ENCODE results near the gene NELFE. TPM values are rescaled to one million over a fixed set of nuclear protein-coding genes. Genes with fewer than 3 reads are reported as not detected.

The NELFE gene
- total RNA-seq, 6 experiments from 2014 or later: 9.3 to 33.8 (median 18.3) TPM

- Histone ChIP-seq H3K4me3 (peak overlapping the region; percentile 56 to 88 (median 78)), H3K9me3 (no peaks in the 10 kb centered on the region), H3K36me3 (peaks cover 0 to 19% (median 4%) of the 10 kb centered on the region in 4 donors), H3K4me1 (peaks cover 0 to 29% (median 7%) of the 10 kb centered on the region in 4 donors), H3K27me3 (no peaks in the 10 kb centered on the region), H3K27ac (peak overlapping the region; percentile 88 to 94 (median 90))
- no peak for TF ChIP-seq CTCF (IDR thresholded peaks at IDR 0.05)
- no peak for TF ChIP-seq POLR2A (IDR thresholded peaks at IDR 0.05)
- 8% methylated on average over 9 of the region's 19 CpGs for WGBS (ENCODE audit: insufficient coverage, low coverage, low lambda C conversion rate, missing lambda C conversion rate)
- intact Hi-C loops (cut with DNase I): no loop called here
- no peak for DNase-seq
- ATAC-seq: no peak
Observed at GRCh38 chr6:31972709-31973350, 14.1 kb upstream of the NELFE start.

GRCh38 chr6:31971993-31972708, 13.4 kb upstream of the NELFE start, which contains the start of gene DXO:
TSS of gene DXO (minus strand) at chr6:31972138. CDS start at chr6:31971675, 463 bp downstream.
- WGBS (ENCODE audit: insufficient coverage, low coverage, low lambda C conversion rate, missing lambda C conversion rate): 0% methylated on average over 21 of the region's 62 CpGs
- no peaks in the 10 kb centered on the region for H3K9me3 ChIP-seq
- H3K36me3 ChIP-seq: peaks cover 0 to 26% (median 7%) of the 10 kb centered on the region in 4 donors
- intact Hi-C loops (cut with DNase I): no loop called here
- ATAC-seq: peak; percentile 73 to 91 (median 88)
- peak; percentile 93 to 96 (median 95) for DNase-seq
- H3K4me1 ChIP-seq: peaks cover 0 to 23% (median 7%) of the 10 kb centered on the region in 4 donors
- H3K27me3 ChIP-seq: no peaks in the 10 kb centered on the region
- peak within 1 kb of the TSS; percentile 56 to 88 (median 78) for H3K4me3 ChIP-seq
- TF ChIP-seq CTCF (IDR thresholded peaks at IDR 0.05) (no peak), POLR2A (IDR thresholded peaks at IDR 0.05) (peak; percentile 51)
- H3K27ac ChIP-seq: peak within 1 kb of the TSS; percentile 88 to 94 (median 90)

- no peak for TF ChIP-seq CTCF (IDR thresholded peaks at IDR 0.05)
- no peak for TF ChIP-seq POLR2A (IDR thresholded peaks at IDR 0.05)
- Histone ChIP-seq H3K4me3 (peak overlapping the region; percentile 56 to 88 (median 78)), H3K9me3 (no peaks in the 10 kb centered on the region), H3K4me1 (peaks cover 0 to 23% (median 7%) of the 10 kb centered on the region in 4 donors), H3K36me3 (peaks cover 3 to 33% (median 9%) of the 10 kb centered on the region in 4 donors), H3K27ac (peak overlapping the region; percentile 88 to 94 (median 90)), H3K27me3 (no peaks in the 10 kb centered on the region)
- peak in 2 of 4 donors; percentile 2 to 22 for ATAC-seq
- DNase-seq: no peak
- intact Hi-C loops (cut with DNase I): no loop called here
- WGBS (ENCODE audit: insufficient coverage, low coverage, low lambda C conversion rate, missing lambda C conversion rate): 6% methylated on average over 24 of the region's 29 CpGs
Observed at GRCh38 chr6:31971279-31971992, 12.7 kb upstream of the NELFE start.

DNA sequence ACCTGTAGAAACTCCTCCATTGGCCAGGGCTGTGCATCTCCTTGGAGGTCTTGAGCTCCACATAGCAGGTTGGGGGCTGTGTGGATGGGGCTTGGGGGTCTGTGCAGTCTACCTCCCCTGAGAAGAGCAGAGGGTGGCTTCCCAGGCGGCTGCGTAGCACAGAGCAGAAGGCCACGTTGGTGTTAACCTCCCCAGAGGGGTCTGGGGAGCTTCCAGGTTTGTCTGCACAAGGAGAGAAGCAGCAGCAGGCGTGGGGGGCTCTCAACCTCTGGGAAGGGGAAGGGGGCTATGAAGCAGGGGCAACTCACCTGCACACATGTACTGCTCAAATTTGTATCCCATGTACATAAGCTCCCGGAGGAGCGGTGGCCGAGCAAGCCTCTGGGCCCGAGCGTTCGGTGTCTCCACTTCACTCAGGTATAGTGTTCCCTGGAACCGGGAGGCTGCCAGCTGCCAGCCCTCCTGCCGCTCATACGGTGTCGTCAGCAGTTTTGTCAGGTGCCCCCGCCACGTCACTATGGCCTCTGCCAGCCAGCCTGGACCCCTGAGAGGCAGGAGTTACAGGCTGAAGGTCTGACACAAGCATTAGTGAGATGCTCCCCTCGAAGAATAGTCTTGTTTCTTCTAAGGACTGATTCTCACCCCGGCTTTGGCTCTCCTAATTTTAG, 12.0 kb upstream of the NELFE start:
- peaks cover 0 to 28% (median 9%) of the 10 kb centered on the region in 4 donors for H3K4me1 ChIP-seq
- ATAC-seq (peak; percentile 2 to 24 (median 12)), DNase-seq (peak in 2 of 3 donors; percentile 62 to 69)
- peak overlapping the region; percentile 56 to 88 (median 78) for H3K4me3 ChIP-seq
- intact Hi-C loops (cut with DNase I): no loop called here
- no peaks in the 10 kb centered on the region for H3K9me3 ChIP-seq
- no peaks in the 10 kb centered on the region for H3K27me3 ChIP-seq
- H3K27ac ChIP-seq: peak overlapping the region; percentile 88 to 94 (median 90)
- TF ChIP-seq CTCF (IDR thresholded peaks at IDR 0.05): no peak
- peak; percentile 32 for TF ChIP-seq POLR2A (IDR thresholded peaks at IDR 0.05)
- peaks cover 10 to 40% (median 15%) of the 10 kb centered on the region in 4 donors for H3K36me3 ChIP-seq
- 27% methylated on average over 12 of the region's 18 CpGs for WGBS (ENCODE audit: insufficient coverage, low coverage, low lambda C conversion rate, missing lambda C conversion rate)

All from right lobe of liver (tissue), 6 donors.